HG03469 (cell line): ENCODE results near the gene IL32.

ENCODE experiments used
- ATAC-seq: cut with Tn5 transposase; IDR thresholded peaks from one replicate; pipeline ENCODE4 v1.9.1; 2021; ENCODE audit warnings: mild to moderate bottlenecking, moderate library complexity, moderate number of reproducible peaks; ENCODE audit not compliant: unreplicated experiment

Gene IL32, protein sequence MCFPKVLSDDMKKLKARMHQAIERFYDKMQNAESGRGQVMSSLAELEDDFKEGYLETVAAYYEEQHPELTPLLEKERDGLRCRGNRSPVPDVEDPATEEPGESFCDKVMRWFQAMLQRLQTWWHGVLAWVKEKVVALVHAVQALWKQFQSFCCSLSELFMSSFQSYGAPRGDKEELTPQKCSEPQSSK

DNA sequence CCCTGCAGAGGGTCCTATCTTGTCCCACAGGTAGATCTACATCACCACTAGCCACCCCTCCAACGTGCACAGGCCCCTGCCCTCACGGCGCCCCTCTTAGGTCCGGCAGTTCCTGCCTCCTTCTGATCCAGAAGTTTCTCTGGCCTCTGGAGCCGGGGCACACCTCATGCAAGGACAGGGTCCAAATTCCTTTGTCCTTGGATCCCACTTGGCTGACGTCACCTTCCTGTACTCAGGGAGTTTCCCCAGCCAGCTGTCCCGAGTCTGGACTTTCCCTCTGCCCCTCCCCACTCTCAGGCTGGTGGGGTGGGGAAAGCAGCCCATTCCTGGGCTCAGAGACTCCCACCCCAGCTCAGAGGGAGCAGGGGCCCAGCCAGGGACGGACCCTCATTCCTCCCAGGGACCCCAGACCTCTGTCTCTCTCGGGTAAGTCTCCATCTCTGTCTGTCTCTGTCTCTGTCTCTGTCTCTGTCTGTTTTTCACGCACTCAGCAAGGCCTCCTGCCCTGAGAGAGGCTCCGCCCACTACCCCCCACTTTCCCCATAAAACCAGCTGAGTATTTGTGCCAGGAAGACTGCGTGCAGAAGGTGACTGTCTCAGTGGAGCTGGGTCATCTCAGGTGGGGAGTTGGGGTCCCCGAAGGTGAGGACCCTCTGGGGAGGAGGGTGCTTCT, at the start of gene IL32:
Gene IL32, plus strand, starts transcription at position 572 of the 673 bp plus-strand sequence. CDS start 172 bp downstream, outside the sequence.
- ATAC-seq, result no peak

DNA sequence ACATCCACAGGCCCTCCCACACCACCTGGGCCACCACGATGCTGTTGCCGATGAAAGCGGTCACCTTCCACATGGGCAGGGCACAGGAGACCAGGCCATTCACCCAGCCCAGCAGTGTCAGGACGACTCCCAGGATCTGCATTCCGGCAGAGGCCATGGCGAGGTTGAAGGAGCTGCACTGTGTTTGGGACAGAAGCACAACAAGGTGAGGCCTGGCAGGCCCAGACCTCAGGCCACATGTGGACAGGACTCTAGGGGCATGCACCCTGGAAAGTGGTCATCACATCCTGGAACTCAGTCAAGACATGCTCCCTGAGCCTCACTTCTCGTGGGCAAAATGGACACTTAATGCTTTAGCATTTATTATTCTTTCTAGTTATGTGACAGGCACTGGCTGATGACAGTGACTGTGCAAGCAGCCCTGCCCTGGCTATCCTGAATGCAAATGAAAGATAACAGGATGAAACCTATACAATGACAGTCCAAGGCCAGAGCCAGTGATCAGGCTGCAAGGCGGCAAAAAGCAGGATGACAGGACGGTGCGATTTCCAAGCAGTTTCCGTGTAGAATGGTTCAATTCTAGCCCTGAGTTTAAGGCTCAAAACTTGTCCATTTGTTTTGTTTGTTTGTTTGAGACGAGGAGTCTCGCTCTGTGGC, 49.4 kb upstream of the IL32 start:
- ATAC-seq, result no peak

DNA sequence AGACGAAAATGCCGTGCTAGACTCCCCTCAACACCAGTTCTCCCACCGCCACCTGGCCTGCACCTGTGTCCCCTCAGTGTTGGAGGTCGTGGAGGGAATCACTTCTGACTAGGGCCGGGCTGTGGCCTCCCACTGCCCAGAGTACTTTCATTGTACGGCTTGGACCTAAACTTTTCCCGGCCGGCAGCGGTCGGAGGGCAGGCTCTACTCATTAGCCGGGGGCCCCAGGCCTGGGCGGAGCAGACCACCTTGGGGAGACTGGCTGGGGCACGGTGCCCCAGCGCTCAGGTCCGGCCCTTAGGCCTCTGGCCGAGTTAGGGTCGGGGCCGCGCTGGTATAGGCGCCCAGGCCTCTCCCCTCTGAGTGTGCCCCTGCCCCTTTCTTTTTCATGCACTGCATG, 48.1 kb upstream of the IL32 start:
- no peak for ATAC-seq

DNA sequence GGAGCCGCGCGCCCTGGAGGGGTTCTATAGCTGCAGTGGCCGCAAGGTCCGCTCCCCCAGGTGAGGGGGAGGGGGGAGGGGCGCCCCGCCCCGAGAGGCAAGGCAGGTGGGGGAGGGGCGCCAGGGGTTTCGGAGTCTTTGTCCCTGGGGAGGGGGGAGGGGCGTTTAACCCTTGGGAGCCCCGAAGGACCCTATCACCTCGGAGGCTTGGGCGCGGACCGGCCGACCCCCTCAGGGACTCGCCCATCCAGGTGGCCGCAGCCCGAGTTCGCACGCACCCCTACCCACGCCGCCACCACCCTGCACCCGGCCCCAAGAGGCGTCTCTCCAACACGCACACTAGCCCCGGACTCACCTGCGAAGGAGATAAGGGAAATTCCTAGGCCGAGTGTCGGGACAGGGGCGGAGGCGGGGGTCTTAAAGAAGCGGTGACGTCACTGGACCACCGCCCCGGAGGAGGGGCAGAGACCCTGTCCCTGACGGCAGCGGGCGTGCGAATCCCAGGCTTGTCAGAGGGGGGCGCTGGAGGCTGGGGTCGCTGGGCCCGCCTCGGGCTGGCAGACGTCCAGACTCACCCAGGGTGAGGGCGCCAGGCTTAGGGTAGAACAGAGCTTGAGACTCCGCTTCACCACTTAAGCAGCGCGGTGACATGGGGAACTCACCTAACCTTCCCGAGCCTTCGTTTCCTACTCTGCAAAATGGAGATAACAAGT, 47.5 kb upstream of the IL32 start, which contains the start of gene CLDN6:
Gene CLDN6, minus strand, starts transcription at position 390 of the 713 bp plus-strand sequence. CDS start 2,162 bp downstream, outside the sequence.
- ATAC-seq, result no peak

DNA sequence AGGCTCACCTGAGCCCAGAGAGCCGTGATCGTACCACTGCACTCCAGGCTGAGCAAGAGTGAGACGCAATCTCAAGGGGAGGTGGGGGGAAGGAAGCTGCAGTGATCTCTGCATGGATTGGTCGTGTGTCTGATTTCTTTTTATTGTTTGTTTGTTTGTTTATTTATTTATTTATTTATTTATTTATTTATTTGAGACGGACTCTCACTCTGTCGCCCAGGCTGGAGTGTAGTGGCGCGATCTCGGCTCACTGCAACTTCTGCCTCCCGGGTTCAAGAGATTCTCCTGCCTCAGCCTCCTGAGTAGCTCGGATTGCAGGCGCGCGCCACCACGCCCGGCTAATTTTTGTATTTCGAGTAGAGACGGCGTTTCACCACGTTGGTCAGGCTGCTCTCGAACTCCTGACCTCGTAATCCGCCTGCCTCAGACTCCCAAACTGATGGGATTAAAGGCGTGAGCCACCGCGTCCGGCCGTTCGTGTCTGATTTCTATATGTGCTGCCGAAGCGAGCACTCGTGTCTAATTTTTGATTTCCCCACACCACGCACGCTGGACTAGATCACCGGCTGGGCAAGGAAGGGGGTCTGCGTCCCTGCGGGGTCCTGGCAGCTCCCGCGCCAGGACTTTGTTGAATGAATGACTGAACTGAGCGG, 45.7 kb upstream of the IL32 start:
- ATAC-seq, result no peak

DNA sequence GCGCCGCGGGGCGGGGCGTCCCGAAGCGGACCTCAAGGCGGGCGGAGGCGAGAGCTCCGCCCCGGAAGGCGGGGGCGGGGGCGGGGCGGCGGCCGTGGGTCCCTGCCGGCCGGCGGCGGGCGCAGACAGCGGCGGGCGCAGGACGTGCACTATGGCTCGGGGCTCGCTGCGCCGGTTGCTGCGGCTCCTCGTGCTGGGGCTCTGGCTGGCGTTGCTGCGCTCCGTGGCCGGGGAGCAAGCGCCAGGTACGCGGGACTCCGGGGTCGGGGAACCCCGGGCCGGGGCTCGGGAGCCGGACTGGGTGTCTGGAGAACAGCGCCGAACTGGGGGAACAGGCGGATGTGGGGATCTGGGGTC, 45.2 kb upstream of the IL32 start, which contains the start of gene TNFRSF12A:
Gene TNFRSF12A, plus strand, starts transcription at position 122 of the 357 bp plus-strand sequence. Its CDS starts 30 bp downstream, at position 152.
- no peak for ATAC-seq

DNA sequence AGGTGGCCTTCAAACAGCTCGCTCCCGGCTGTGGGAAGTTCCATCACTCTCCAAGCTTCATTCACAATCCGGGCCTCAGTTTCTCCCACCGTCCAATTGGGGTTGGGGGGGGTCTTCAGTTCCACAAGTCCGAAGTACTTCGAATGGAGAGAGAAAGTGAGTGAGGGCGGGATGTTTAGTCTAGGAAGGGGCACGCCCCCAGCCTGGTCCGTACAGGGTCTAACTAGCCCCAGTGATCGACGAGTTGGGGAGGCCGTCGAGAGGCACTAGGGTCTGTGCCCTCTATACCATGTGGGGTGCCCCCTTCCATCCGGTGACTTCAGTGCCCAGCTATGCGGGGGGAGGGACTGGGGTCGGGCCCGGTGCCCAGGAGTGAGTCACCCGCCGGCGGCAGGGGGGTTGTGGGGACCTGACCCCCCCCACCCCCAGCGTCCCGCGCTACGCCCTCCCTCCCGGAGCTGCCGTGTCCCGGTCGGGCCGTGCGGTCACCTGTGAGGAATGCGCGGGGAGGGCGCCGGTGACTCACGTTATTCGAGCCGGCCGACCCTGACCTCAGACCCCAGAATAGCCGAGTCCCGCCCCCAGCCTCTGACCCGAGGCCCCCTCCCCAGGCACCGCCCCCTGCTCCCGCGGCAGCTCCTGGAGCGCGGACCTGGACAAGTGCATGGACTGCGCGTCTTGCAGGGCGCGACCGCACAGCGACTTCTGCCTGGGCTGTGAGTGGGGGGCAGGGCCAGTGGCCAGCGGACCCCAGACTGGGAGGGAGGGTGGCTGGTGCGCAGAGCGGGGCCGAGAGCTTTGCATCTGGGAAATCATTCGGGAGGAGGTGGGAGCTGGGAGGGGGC, 44.6 kb upstream of the IL32 start:
- ATAC-seq, result no peak

DNA sequence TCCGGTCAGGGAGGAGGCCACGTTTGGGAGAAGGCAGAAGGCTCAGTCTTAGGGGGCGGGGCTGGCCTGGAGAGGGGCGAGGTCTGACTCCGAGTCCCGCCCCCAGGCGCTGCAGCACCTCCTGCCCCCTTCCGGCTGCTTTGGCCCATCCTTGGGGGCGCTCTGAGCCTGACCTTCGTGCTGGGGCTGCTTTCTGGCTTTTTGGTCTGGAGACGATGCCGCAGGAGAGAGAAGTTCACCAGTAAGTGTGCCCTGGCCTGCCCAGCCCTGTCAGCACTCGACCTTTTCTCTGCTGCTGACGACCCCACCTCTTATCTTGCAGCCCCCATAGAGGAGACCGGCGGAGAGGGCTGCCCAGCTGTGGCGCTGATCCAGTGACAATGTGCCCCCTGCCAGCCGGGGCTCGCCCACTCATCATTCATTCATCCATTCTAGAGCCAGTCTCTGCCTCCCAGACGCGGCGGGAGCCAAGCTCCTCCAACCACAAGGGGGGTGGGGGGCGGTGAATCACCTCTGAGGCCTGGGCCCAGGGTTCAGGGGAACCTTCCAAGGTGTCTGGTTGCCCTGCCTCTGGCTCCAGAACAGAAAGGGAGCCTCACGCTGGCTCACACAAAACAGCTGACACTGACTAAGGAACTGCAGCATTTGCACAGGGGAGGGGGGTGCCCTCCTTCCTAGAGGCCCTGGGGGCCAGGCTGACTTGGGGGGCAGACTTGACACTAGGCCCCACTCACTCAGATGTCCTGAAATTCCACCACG, 43.8 kb upstream of the IL32 start:
- ATAC-seq, result no peak

DNA sequence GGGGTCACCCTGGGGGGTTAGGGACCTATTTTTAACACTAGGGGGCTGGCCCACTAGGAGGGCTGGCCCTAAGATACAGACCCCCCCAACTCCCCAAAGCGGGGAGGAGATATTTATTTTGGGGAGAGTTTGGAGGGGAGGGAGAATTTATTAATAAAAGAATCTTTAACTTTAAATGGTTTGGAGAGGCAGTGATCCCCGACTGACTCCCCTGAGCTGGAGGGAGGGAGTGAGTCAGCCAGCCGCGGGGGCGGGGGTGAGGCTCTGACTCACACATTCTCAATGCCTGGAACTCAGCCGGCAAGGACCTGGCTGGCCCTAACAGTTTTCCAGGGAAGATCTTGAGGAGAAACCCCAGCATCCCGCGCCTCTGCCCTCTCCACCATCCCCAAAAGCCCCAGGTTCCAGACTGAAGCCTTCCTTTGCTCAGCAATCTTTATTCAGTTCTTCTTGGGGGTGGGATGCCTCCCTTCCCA, 43.2 kb upstream of the IL32 start:
- no peak for ATAC-seq

DNA sequence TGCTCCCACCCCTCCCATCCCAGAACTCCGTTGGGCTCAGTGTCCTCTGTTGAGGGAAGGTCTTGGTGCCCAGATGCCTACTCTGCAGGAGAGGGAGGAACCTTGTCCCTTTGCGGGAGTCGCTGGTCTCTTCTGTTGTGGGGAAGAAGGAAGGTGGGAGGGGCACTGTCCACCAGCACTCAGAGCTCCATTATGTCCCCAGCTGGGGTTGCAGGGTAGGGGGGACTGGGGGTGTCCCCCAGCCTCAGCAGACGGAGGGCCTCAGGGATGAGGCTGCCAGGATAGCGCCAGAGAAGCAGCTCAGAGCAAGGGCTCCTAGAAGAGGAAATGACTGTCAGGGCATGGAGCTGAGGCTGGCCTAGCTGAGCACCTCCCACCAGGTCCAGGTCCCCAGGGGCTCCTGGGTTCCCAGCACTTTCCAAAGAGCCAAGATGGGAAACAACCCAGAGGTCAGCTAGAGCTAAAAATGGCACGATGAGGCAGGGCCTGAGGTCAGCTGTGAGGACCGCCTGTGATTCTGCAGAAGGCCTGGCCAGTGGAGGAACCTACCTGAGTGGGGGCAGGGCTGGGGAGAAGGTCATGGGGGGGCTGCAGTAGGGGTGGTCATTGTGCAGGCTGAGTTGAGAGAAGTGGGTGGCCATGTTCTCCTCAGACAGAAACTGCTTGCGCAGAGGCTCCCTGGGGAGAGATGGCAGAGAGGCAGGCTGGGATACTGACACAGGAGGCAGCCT, 42.6 kb upstream of the IL32 start:
- ATAC-seq, result no peak

DNA sequence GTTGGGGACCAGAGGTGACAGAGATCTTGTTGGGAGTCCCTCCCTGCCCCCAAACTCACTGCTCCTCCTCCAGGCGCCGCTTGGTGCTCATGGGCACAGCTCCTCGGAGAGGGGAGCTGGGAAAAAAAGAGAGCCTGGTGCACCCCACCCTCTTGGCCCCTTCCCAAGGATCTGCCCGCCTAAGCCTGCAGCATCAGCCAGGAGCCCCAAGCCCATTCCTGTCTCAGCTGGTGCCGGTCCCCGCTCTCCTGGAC, 42.1 kb upstream of the IL32 start:
- no peak for ATAC-seq

DNA sequence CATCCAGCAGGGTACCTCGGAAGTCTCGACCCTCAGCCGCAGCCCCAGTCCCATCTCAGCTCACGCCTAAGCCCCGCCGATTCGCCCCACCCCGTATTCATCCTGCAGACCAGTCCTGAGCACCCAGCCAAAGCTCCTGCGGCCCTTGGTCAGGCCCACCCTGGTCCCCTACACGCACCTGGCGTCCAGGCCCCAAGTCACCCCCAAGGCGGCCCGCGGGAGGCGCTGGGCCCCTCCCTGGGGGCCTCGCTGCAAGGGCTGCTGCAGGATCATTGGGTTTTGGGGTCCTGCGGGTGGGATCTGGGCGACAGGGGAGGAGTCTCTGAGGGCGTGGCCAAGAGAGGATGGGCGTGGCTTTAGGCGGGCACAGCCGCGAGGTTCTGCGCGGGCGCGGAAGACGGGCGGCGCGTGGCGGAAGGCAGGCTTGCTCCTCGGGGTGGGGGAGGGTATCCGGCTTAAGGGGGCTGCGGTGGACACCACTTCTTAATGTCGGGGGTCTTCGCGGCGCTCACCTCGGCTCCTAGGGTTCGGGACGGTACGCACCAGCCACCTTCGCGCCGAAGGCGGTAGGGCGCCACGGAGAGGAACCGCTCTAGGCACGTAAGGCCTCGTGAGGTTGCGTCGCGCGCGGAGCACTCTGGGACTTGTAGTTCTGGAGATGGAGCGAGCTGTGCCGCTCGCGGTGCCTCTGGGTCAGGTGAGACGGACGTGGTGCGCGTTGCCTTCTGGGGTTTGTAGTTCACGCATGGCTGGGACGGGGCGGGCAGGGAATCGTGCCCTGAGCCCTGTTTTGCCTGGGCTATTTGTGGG, 41.6 kb upstream of the IL32 start, which contains the start of the genes HCFC1R1 and THOC6:
Gene HCFC1R1, minus strand, starts transcription at position 274 of the 810 bp plus-strand sequence. Its CDS starts 1 bp downstream, at position 273.
Gene THOC6, plus strand, starts transcription at position 367 of the 810 bp plus-strand sequence. Its CDS starts 292 bp downstream, at position 659.
- peak; percentile 68 for ATAC-seq

DNA sequence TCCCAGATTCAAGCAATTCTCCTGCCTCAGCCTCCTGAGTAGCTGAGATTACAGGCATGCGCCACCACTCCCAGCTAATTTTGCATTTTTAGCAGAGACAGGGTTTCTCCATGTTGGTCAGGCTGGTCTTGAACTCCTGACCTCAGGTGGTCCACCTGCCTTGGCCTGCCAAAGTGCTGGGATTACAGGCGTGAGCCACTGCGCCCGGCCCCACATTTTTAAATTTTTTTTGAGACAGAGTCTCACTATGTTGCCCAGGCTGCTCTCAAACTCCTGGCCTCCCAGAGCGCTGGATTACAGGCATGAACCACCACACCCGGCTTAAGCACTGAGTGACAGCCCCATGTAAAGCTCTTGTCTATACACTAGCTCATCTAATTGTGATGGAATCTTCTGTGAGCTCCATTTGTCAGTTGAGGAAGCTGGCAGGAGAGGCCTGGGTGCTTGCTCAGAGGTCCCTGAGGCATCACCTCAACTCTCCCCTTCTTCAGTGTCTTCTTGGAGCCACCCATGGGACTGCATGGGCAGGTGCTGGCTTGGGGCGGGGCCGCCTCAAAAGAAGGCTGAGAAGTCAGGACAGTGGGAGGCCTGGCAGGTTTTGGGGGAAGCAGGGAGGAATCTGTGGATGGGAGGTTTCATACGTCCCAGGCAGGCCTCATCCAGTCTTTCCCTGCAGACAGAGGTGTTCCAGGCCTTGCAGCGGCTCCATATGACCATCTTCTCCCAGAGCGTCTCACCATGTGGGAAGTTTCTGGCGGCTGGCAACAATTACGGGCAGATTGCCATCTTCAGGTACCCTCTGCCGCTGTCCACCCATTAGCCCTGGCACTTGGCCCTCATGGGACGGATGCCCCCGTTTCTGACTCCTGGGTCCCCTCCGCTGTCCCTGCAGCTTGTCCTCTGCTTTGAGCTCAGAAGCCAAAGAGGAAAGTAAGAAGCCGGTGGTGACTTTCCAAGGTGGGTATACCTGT, 40.1 kb upstream of the IL32 start:
- no peak for ATAC-seq

DNA sequence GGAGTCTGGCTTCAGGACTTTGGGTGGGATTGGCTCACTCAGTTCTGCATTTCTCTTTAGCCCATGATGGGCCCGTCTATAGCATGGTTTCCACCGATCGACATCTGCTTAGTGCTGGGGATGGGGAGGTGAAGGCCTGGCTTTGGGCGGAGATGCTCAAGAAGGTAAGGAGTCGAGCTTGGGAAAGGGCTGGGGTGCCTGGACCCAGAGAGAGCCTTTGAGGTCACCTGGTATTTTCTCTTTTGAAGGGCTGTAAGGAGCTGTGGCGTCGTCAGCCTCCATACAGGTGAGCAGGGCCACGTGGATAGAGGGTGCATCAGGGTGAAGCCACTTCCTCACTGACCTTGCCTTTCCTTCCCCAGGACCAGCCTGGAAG, 39.4 kb upstream of the IL32 start:
- ATAC-seq, result no peak

DNA sequence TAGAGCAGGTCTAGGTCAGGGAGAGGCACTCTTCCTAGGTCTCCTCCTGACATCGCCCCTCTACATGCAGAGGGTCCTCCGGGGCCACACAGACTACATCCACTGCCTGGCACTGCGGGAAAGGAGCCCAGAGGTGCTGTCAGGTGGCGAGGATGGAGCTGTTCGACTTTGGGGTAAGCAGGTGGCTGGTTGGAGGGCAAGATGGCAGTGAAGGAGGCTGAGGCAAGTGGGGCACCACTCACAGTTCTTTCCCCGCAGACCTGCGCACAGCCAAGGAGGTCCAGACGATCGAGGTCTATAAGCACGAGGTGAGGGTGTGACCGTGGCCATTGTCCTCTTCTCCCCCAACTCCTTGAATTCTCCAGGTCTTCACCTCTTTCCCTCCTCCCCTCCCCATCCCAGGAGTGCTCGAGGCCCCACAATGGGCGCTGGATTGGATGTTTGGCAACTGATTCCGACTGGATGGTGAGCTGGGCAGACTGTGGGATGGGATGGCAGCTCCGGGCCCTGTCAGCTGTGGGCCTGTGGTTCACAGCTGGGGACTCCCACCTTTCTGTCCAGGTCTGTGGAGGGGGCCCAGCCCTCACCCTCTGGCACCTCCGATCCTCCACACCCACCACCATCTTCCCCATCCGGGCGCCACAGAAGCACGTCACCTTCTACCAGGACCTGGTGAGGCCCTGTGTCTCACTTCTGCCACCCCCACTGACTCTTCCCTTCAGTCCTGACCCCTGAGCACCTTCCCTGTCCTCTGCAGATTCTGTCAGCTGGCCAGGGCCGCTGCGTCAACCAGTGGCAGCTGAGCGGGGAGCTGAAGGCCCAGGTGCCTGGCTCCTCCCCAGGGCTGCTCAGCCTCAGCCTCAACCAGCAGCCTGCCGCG, 38.6 kb upstream of the IL32 start:
- ATAC-seq, result no peak

DNA sequence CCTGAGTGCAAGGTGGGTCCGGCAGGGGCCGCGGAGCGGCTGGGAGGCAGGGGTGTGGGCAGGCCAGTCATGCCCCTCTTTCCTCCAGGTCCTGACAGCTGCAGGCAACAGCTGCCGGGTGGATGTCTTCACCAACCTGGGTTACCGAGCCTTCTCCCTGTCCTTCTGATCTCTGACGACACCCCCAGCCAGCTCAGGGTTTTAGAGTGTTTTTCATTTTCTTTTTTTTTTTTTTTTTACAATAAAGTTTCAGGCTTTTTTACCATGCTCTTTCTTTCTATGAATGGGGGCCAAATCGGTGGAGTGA, 38.0 kb upstream of the IL32 start:
- no peak for ATAC-seq
